NAMALWA (cell line): Measurements from ENCODE around the gene ABAT.
"Not testable (repeated sequence)": the region's sequence is repeated elsewhere in the genome, so short reads cannot be mapped to it uniquely, and the experiment has no call there.

Experiments used
- DNase-seq: peaks from one replicate; pipeline ENCODE4 v3.0.0-alpha.2; 2015; ENCODE audit warnings: low spot score

The ABAT gene

GRCh38 chr16:8742068-8742467, 67.7 kb downstream of the ABAT start:
- DNase-seq = no peak

- DNase-seq = not testable (repeated sequence)
Observed at GRCh38 chr16:8748944-8749343, 74.5 kb downstream of the ABAT start.

GRCh38 chr16:8751481-8752311, 77.3 kb downstream of the ABAT start:
- DNase-seq = no peak

GRCh38 chr16:8752706-8753105, 78.3 kb downstream of the ABAT start:
- DNase-seq = no peak

GRCh38 chr16:8753416-8754054, 79.1 kb downstream of the ABAT start:
- no peak for DNase-seq

GRCh38 chr16:8756755-8757154, 82.3 kb downstream of the ABAT start:
- no peak for DNase-seq

GRCh38 chr16:8758022-8758421, 83.6 kb downstream of the ABAT start:
- DNase-seq = no peak

GRCh38 chr16:8760021-8760420, 85.6 kb downstream of the ABAT start:
- no peak for DNase-seq

- no peak for DNase-seq
Observed at GRCh38 chr16:8761078-8761477, 86.7 kb downstream of the ABAT start.

GRCh38 chr16:8762254-8762653, 87.8 kb downstream of the ABAT start:
- no peak for DNase-seq

GRCh38 chr16:8763083-8763482, 88.7 kb downstream of the ABAT start:
- no peak for DNase-seq

GRCh38 chr16:8763899-8764298, 89.5 kb downstream of the ABAT start:
- no peak for DNase-seq

- DNase-seq = no peak
Observed at GRCh38 chr16:8764525-8765250, 90.3 kb downstream of the ABAT start.

GRCh38 chr16:8767176-8767575, 92.8 kb downstream of the ABAT start:
- no peak for DNase-seq

- no peak for DNase-seq
Observed at GRCh38 chr16:8768283-8768682, 93.9 kb downstream of the ABAT start.

- DNase-seq = no peak
Observed at GRCh38 chr16:8768692-8769091, 94.3 kb downstream of the ABAT start.

- no peak for DNase-seq
Observed at GRCh38 chr16:8773537-8773936, 99.1 kb downstream of the ABAT start.

- DNase-seq = no peak
Observed at GRCh38 chr16:8774208-8774607, 99.8 kb downstream of the ABAT start.

- DNase-seq = no peak
Observed at GRCh38 chr16:8775359-8775758, 100.9 kb downstream of the ABAT start.

- DNase-seq = no peak
Observed at GRCh38 chr16:8776129-8776584, 101.7 kb downstream of the ABAT start.

GRCh38 chr16:8777217-8777616, 102.8 kb downstream of the ABAT start:
- DNase-seq = no peak

GRCh38 chr16:8781797-8782196, 107.4 kb downstream of the ABAT start:
- no peak for DNase-seq

GRCh38 chr16:8782673-8783072, 108.3 kb downstream of the ABAT start:
- no peak for DNase-seq
